ENCODE measurements around the gene ARNT2. TPM values are rescaled to one million over a fixed set of nuclear protein-coding genes. Genes with fewer than 3 reads are reported as not detected.

The ARNT2 gene
- total and polyA plus RNA-seq, 10 of the 15 experiments (the other 5 are each of a cell fraction or from before 2014, with no cell fraction given): 0.07 to 0.49 (median 0.09) TPM; not detected in 6

- no peak for TF ChIP-seq KAT2A (conservative IDR thresholded peaks at IDR 0.05; ENCODE audit: control insufficient read depth, low read depth, low read length)
Measured at GRCh38 chr15:80527961-80528360, 123.8 kb downstream of the ARNT2 start (continued).

- Histone ChIP-seq H3K9ac (ENCODE audit: control insufficient read depth, insufficient read depth, low read length) (no peak overlapping the region), H3K4me1 (ENCODE audit: control insufficient read depth, insufficient read depth, low read length) (no peaks in the 10 kb centered on the region), H3K4me2 (ENCODE audit: control insufficient read depth, insufficient read depth) (no peak overlapping the region), H3K27ac (ENCODE audit: control insufficient read depth, insufficient read depth) (no peak overlapping the region), H4K20me1 (ENCODE audit: control insufficient read depth, insufficient read depth) (no peaks in the 10 kb centered on the region), H3K9me3 (replicated peaks; ENCODE audit: control insufficient read depth, insufficient read depth, low read length) (no peaks in the 10 kb centered on the region; the same call in 2 of the 3 replicates), H3K36me3 (ENCODE audit: control insufficient read depth in 2 of 2, insufficient read depth in 2 of 2, low read length in 1 of 2) (no peaks in the 10 kb centered on the region), H3K27me3 (replicated peaks in 1 of 2; ENCODE audit: control insufficient read depth in 2 of 2, insufficient read depth in 2 of 2, low read length in 1 of 2) (peaks cover 0 to 4% of the 10 kb centered on the region in 2 experiments; a peak in 3 of 4 replicates), H2AFZ (ENCODE audit: control insufficient read depth, low read depth, low read length) (no peak overlapping the region), H3K4me3 (no peak overlapping the region), H3K79me2 (ENCODE audit: control insufficient read depth, insufficient read depth, low read length) (no peaks in the 10 kb centered on the region)
- ChIA-PET RAD21 (ENCODE audit: unreplicated experiment) (no interaction called here), SMC1A (ENCODE audit: uncharacterized antibody, unreplicated experiment) (no interaction called here), CTCF (no interaction called here), POLR2A (no interaction called here)
- intact Hi-C loops (cut with micrococcal nuclease; ENCODE audit: unreplicated experiment) (no loop called here), in situ Hi-C loops (cut with MboI) (no loop called here)
- no peak for FAIRE-seq
- ATAC-seq: no peak
- BruUV-seq (replicated peaks): no TSS peak
- WGBS (ENCODE audit: insufficient coverage, insufficient replicate concordance, low lambda C conversion rate, missing lambda C conversion rate): 15% methylated on average over 5 of the region's 5 CpGs
- no peak for DNase-seq (ENCODE audit: low read depth, low spot score)
- TF ChIP-seq DPF2 (IDR thresholded peaks at IDR 0.05) (no peak), HDAC6 (IDR thresholded peaks at IDR 0.05; ENCODE audit: unreplicated experiment) (no peak), SREBF1 (IDR thresholded peaks at IDR 0.05; ENCODE audit: low read length) (no peak), ZNF592 (IDR thresholded peaks at IDR 0.05) (no peak), IKZF2 (IDR thresholded peaks at IDR 0.05) (no peak), RBBP5 (conservative IDR thresholded peaks at IDR 0.05) (no peak), PKNOX1 (IDR thresholded peaks at IDR 0.05) (no peak), IRF5 (IDR thresholded peaks at IDR 0.05; ENCODE audit: borderline replicate concordance) (no peak), RAD21 (IDR thresholded peaks at IDR 0.05; ENCODE audit: insufficient read depth, low read depth, low read length) (no peak), MEF2A (IDR thresholded peaks at IDR 0.05; ENCODE audit: insufficient read depth, low read depth, low read length) (no peak), STAT3 (IDR thresholded peaks at IDR 0.05; ENCODE audit: low read depth, low read length) (no peak), USF2 (IDR thresholded peaks at IDR 0.05; ENCODE audit: borderline replicate concordance, low read depth, low read length) (no peak), SMAD5 (IDR thresholded peaks at IDR 0.05; ENCODE audit: low read depth) (no peak), FOS (IDR thresholded peaks at IDR 0.05; ENCODE audit: borderline replicate concordance, extremely low read depth, insufficient read length) (no peak)
Measured at GRCh38 chr15:80530737-80531365, 126.7 kb downstream of the ARNT2 start.

Data from GM12878 (cell line).